Sigmoid colon (tissue), 7 donors: ENCODE measurements around the gene LRFN2. TPM values are rescaled to one million over a fixed set of nuclear protein-coding genes. Genes with fewer than 3 reads are reported as not detected.

ENCODE experiments used
- DNase-seq: peaks from one replicate; pipeline ENCODE4 v3.0.0-alpha.2; 2019
- H3K27ac ChIP-seq, 4 donors: fragments of 200-600 bp; sonication (generic); one replicate each; pipeline ENCODE4 v1.5.1; 2016 to 2019; ENCODE audit warnings: mild to moderate bottlenecking in 1 of 4
- H3K27me3 ChIP-seq, 3 donors: fragments of 200-600 bp; sonication (generic); one replicate each; pipeline ENCODE4 v1.5.1; 2019; ENCODE audit warnings: mild to moderate bottlenecking in 1 of 3
- H3K36me3 ChIP-seq, 4 donors: fragments of 200-600 bp; sonication (generic); one replicate each; pipeline ENCODE4 v1.5.1; 2016 to 2019
- H3K4me1 ChIP-seq, 4 donors: fragments of 200-600 bp; sonication (generic); one replicate each; pipeline ENCODE4 v1.5.1; 2017 to 2019
- H3K4me3 ChIP-seq, 4 donors: fragments of 200-600 bp; sonication (generic); one replicate each; pipeline ENCODE4 v1.5.1; 2017 to 2019; ENCODE audit warnings: mild to moderate bottlenecking in 2 of 4, moderate library complexity in 1 of 4
- H3K9me3 ChIP-seq, 4 donors: fragments of 200-600 bp in 3 of 4; sonication (generic) in 3 of 4; one replicate each; pipeline versions ENCODE4 v1.5.1 to v1.6.1; 2013 to 2019
- CTCF ChIP-seq, 4 experiments: fragments of 450-650 bp in 3 of 4; fragments of 200-600 bp in 1 of 4; IDR thresholded peaks; one replicate each; pipeline ENCODE4 v1.5.1; 2016 to 2019; ENCODE audit warnings: antibody characterized with exemption in 4 of 4, mild to moderate bottlenecking in 3 of 4, moderate library complexity in 2 of 4
- EP300 ChIP-seq, 4 donors: sonication (generic); formaldehyde crosslinking; IDR thresholded peaks; one replicate each; pipeline ENCODE4 v1.6.1; 2017; ENCODE audit warnings: antibody characterized with exemption in 4 of 4
- POLR2A ChIP-seq, 2 donors: fragments of 450-650 bp; IDR thresholded peaks; one replicate each; pipeline ENCODE4 v1.6.1; 2016; ENCODE audit warnings: antibody characterized with exemption in 2 of 2, mild to moderate bottlenecking in 2 of 2, moderate library complexity in 2 of 2
- POLR2AphosphoS5 ChIP-seq, 4 donors: sonication (generic); formaldehyde crosslinking; IDR thresholded peaks; one replicate each; pipeline ENCODE4 v1.6.1; 2017; ENCODE audit warnings: antibody characterized with exemption in 4 of 4
- WGBS, 2 donors: extraction: QIAGEN DNeasy Blood & Tissue Kit; methylation state at CpG; one replicate each; pipeline ENCODE4 v1.1.7; 2013; 5-methylcytosine and 5-hydroxymethylcytosine counted together
- intact Hi-C: fragments of 100-400 bp; cut with DNase I; formaldehyde crosslinking; loops from one replicate; pipeline ENCODE4 v1.15.1; 2023
- polyA plus RNA-seq, 3 donors: library from polyadenylated mRNA; stranded (reverse); fragments of 200-250 nt; gene quantifications; one replicate each; pipeline ENCODE4 v1.2.3, GENCODE V29; 2013
- total RNA-seq, 4 donors: library from RNA; depleted of rRNA; stranded (reverse); fragments of >200 nt; gene quantifications; one replicate each; pipeline ENCODE4 v1.1.0, GENCODE V29; 2016
- donor health status: healthy with polysubstance abuse.
- donor health status: Bipolar disorder and iron deficiency.
- donor health status: healthy.

Gene LRFN2
- total and polyA plus RNA-seq, 7 donors, result 0.10 to 0.60 (median 0.49) TPM; not detected in 4

GRCh38 chr6:40520084-40520483, 67.1 kb downstream of the LRFN2 start:
- no peaks in the 10 kb centered on the region for H3K4me1 ChIP-seq
- H3K9me3 ChIP-seq, result no peaks in the 10 kb centered on the region
- peaks cover 0 to 8% (median 0%) of the 10 kb centered on the region in 3 donors for H3K27me3 ChIP-seq
- H3K4me3 ChIP-seq, result no peak overlapping the region
- DNase-seq, result no peak
- TF ChIP-seq POLR2A (IDR thresholded peaks at IDR 0.05) (no peak), EP300 (IDR thresholded peaks at IDR 0.05) (no peak), CTCF (IDR thresholded peaks at IDR 0.05) (no peak), POLR2AphosphoS5 (IDR thresholded peaks at IDR 0.05) (no peak)
- H3K27ac ChIP-seq, result no peak overlapping the region
- intact Hi-C loops, result no loop called here
- no peaks in the 10 kb centered on the region for H3K36me3 ChIP-seq
- 61 to 74% methylated on average over 5 of the region's 5 CpGs for WGBS, 2 donors

- Histone ChIP-seq H3K27ac (no peak overlapping the region), H3K4me3 (no peak overlapping the region), H3K27me3 (peaks cover 0 to 8% (median 0%) of the 10 kb centered on the region in 3 donors), H3K9me3 (no peaks in the 10 kb centered on the region), H3K4me1 (no peaks in the 10 kb centered on the region), H3K36me3 (no peaks in the 10 kb centered on the region)
- no peak for TF ChIP-seq POLR2AphosphoS5 (IDR thresholded peaks at IDR 0.05)
- TF ChIP-seq EP300 (IDR thresholded peaks at IDR 0.05), result no peak
- no peak for TF ChIP-seq CTCF (IDR thresholded peaks at IDR 0.05)
- no peak for TF ChIP-seq POLR2A (IDR thresholded peaks at IDR 0.05)
- intact Hi-C loops, result no loop called here
- no peak for DNase-seq
- 56 to 81% methylated on average over 5 of the region's 5 CpGs for WGBS, 2 donors
Measured at GRCh38 chr6:40517654-40518053, 69.5 kb downstream of the LRFN2 start.

GRCh38 chr6:40516429-40516828, 70.7 kb downstream of the LRFN2 start:
- no peak overlapping the region for H3K27ac ChIP-seq
- no peak overlapping the region for H3K4me3 ChIP-seq
- no peaks in the 10 kb centered on the region for H3K4me1 ChIP-seq
- no peak for DNase-seq
- no peaks in the 10 kb centered on the region for H3K9me3 ChIP-seq
- 74 to 88% methylated on average over 1 of the region's 1 CpG for whole genome bisulfite sequencing, 2 donors
- no peaks in the 10 kb centered on the region for H3K36me3 ChIP-seq
- intact Hi-C loops, result no loop called here
- H3K27me3 ChIP-seq, result peaks cover 0 to 8% (median 0%) of the 10 kb centered on the region in 3 donors
- TF ChIP-seq CTCF (IDR thresholded peaks at IDR 0.05) (no peak), EP300 (IDR thresholded peaks at IDR 0.05) (no peak), POLR2AphosphoS5 (IDR thresholded peaks at IDR 0.05) (no peak), POLR2A (IDR thresholded peaks at IDR 0.05) (no peak)

GRCh38 chr6:40512340-40512739, 74.8 kb downstream of the LRFN2 start:
- Histone ChIP-seq H3K27me3 (no peaks in the 10 kb centered on the region), H3K36me3 (no peaks in the 10 kb centered on the region), H3K27ac (no peak overlapping the region), H3K4me3 (no peak overlapping the region), H3K4me1 (no peaks in the 10 kb centered on the region), H3K9me3 (no peaks in the 10 kb centered on the region)
- 92 to 93% methylated on average over 1 of the region's 1 CpG for WGBS, 2 donors
- no peak for DNase-seq
- intact Hi-C loops, result no loop called here
- TF ChIP-seq POLR2AphosphoS5 (IDR thresholded peaks at IDR 0.05) (no peak), CTCF (IDR thresholded peaks at IDR 0.05) (no peak), EP300 (IDR thresholded peaks at IDR 0.05) (no peak), POLR2A (IDR thresholded peaks at IDR 0.05) (no peak)

GRCh38 chr6:40511884-40512283, 75.3 kb downstream of the LRFN2 start:
- intact Hi-C loops, result no loop called here
- WGBS, 2 donors, result 84 to 91% methylated on average over 6 of the region's 6 CpGs
- Histone ChIP-seq H3K9me3 (no peaks in the 10 kb centered on the region), H3K27ac (no peak overlapping the region), H3K27me3 (no peaks in the 10 kb centered on the region), H3K4me1 (no peaks in the 10 kb centered on the region), H3K4me3 (no peak overlapping the region), H3K36me3 (no peaks in the 10 kb centered on the region)
- no peak for DNase-seq
- TF ChIP-seq POLR2AphosphoS5 (IDR thresholded peaks at IDR 0.05) (no peak), POLR2A (IDR thresholded peaks at IDR 0.05) (no peak), EP300 (IDR thresholded peaks at IDR 0.05) (no peak), CTCF (IDR thresholded peaks at IDR 0.05) (no peak)
